HCT116 (cell line): Measurements from ENCODE around the gene OTOP2. TPM values are rescaled to one million over a fixed set of nuclear protein-coding genes. Genes with fewer than 3 reads are reported as not detected.

ENCODE experiments used
- ATAC-seq: fragments of 200-7000 bp; cut with Tn5 transposase; 2 replicates; pipeline ENCODE4 v1.9.1; 2020; ENCODE audit warnings: mild to moderate bottlenecking, moderate library complexity
- BruUV-seq: library from RNA; stranded (reverse); fragments of 400-500 nt; replicated peaks from 2 replicates; lab custom pipeline; 2021; lab: Mats Ljungman, UMichigan
- CTCF ChIA-PET: fragments of 300-600 bp; sonication (Branson Sonifier 250); formaldehyde crosslinking; loops from one replicate; lab custom pipeline; 2021; ENCODE audit warnings: antibody characterized with exemption; lab: Charles Lee
- POLR2A ChIA-PET: fragments of 300-600, 350-600 bp; sonication (Branson Sonifier 250); formaldehyde crosslinking; loops from one replicate; lab custom pipeline; 2021; ENCODE audit warnings: antibody characterized with exemption; lab: Charles Lee
- RAD21 ChIA-PET, 2 experiments: fragments of 300-600 bp; sonication (Branson Sonifier 250); formaldehyde crosslinking; loops; one replicate each; lab custom pipeline; 2023; ENCODE audit warnings: low total read pairs in 2 of 2; ENCODE audit not compliant: uncharacterized antibody in 2 of 2, unreplicated experiment in 2 of 2, low non-redundant PET in 1 of 2; lab: Charles Lee
- DNase-seq: peaks from one replicate; pipeline ENCODE4 v3.0.0-alpha.2; 2010; ENCODE audit warnings: low read depth, low spot score
- H2AFZ ChIP-seq: fragments of 200-600 bp; shearing (Covaris generic), sonication (generic); 2 replicates; pipeline ENCODE4 v1.6.1; 2017; ENCODE audit warnings: low read depth, mixed run types, mixed read lengths, antibody characterized with exemption, low read length; ENCODE audit not compliant: poor library complexity, severe bottlenecking
- H3K27ac ChIP-seq: 2 replicates; pipeline ENCODE4 v1.5.1; 2012; ENCODE audit warnings: low read depth, low read length
- H3K27me3 ChIP-seq: fragments of 200-600 bp; sonication (generic); 2 replicates; pipeline ENCODE4 v1.6.1; 2016; ENCODE audit warnings: mixed run types, low read length, mixed read lengths; ENCODE audit not compliant: insufficient read depth
- H3K36me3 ChIP-seq, 2 experiments: fragments of 200-500 bp in 1 of 2; fragments of 200-600 bp in 1 of 2; sonication (Bioruptor generic) in 1 of 2; sonication (generic) in 1 of 2; 2 replicates each; pipeline versions ENCODE4 v1.5.1 to v1.6.1; 2014 to 2016; ENCODE audit warnings: low read length in 2 of 2, inconsistent platforms in 1 of 2, mixed read lengths in 1 of 2, mixed run types in 1 of 2; ENCODE audit not compliant: insufficient read depth in 2 of 2, control insufficient read depth in 1 of 2
- H3K4me1 ChIP-seq, 2 experiments: fragments of 200-600 bp in 1 of 2; sonication (generic) in 1 of 2; 2 replicates each; pipeline versions ENCODE4 v1.5.1 to v1.6.1; 2012 to 2017; ENCODE audit warnings: low read length in 2 of 2, inconsistent platforms in 1 of 2, mild to moderate bottlenecking in 1 of 2, mixed read lengths in 1 of 2, mixed run types in 1 of 2, moderate library complexity in 1 of 2; ENCODE audit not compliant: insufficient read depth in 2 of 2, control insufficient read depth in 1 of 2
- H3K4me2 ChIP-seq: fragments of 200-600 bp; sonication (generic); 2 replicates; pipeline ENCODE4 v1.6.1; 2017; ENCODE audit warnings: mixed run types, low read length, mixed read lengths
- H3K4me3 ChIP-seq, 2 experiments: fragments of 200-600 bp in 1 of 2; sonication (generic) in 1 of 2; replicated peaks in 1 of 2; 2 replicates each; pipeline ENCODE4 v1.5.1; 2011 to 2016; ENCODE audit warnings: low read length in 2 of 2, control low read depth in 1 of 2, low read depth in 1 of 2, mild to moderate bottlenecking in 1 of 2, mixed read lengths in 1 of 2, mixed run types in 1 of 2
- H3K79me2 ChIP-seq: fragments of 200-600 bp; sonication (generic); 2 replicates; pipeline ENCODE4 v1.6.1; 2017; ENCODE audit warnings: mild to moderate bottlenecking, mixed run types, low read length, moderate library complexity, mixed read lengths; ENCODE audit not compliant: insufficient read depth
- H3K9ac ChIP-seq: fragments of 200-600 bp; sonication (generic); 2 replicates; pipeline ENCODE4 v1.6.1; 2016; ENCODE audit warnings: low read length, mixed read lengths
- H3K9me2 ChIP-seq: fragments of 200-600 bp; sonication (generic), shearing (Covaris generic); 2 replicates; pipeline ENCODE4 v1.6.1; 2017; ENCODE audit warnings: mixed run types, mild to moderate bottlenecking, moderate library complexity; ENCODE audit not compliant: insufficient read depth
- H3K9me3 ChIP-seq, 2 experiments: fragments of 200-500 bp in 1 of 2; fragments of 200-600 bp in 1 of 2; sonication (Bioruptor generic) in 1 of 2; sonication (generic) in 1 of 2; 2 replicates each; pipeline ENCODE4 v1.6.1; 2014 to 2017; ENCODE audit warnings: low read length in 2 of 2, mixed read lengths in 2 of 2, inconsistent platforms in 1 of 2, low read depth in 1 of 2, mild to moderate bottlenecking in 1 of 2, mixed run types in 1 of 2, moderate library complexity in 1 of 2; ENCODE audit not compliant: control insufficient read depth in 1 of 2, insufficient read depth in 1 of 2
- H4K20me1 ChIP-seq: fragments of 200-600 bp; sonication (generic), shearing (Covaris generic); 2 replicates; pipeline ENCODE4 v1.6.1; 2017; ENCODE audit warnings: mixed run types, mild to moderate bottlenecking, moderate library complexity; ENCODE audit not compliant: insufficient read depth
- CEBPB ChIP-seq: IDR thresholded peaks from 2 replicates; pipeline ENCODE4 v1.6.1; 2012; ENCODE audit warnings: low read depth
- EZH2phosphoT487 ChIP-seq: fragments of 200-600 bp; IDR thresholded peaks from 2 replicates; pipeline ENCODE4 v1.6.1; 2018; ENCODE audit warnings: antibody characterized with exemption, borderline replicate concordance
- JUND ChIP-seq: IDR thresholded peaks from 2 replicates; pipeline ENCODE4 v1.6.1; 2012
- POLR2AphosphoS5 ChIP-seq: IDR thresholded peaks from 2 replicates; pipeline ENCODE4 v1.6.1; 2011; ENCODE audit warnings: mild to moderate bottlenecking, low read depth, low read length, moderate library complexity
- SIN3A ChIP-seq: IDR thresholded peaks from 2 replicates; pipeline ENCODE4 v1.6.1; 2012; ENCODE audit warnings: low read depth
- SRF ChIP-seq: IDR thresholded peaks from 2 replicates; pipeline ENCODE4 v1.6.1; 2012; ENCODE audit warnings: low read depth
- YY1 ChIP-seq: IDR thresholded peaks from 2 replicates; pipeline ENCODE4 v1.6.1; 2011; ENCODE audit warnings: low read length, low read depth, moderate library complexity, mild to moderate bottlenecking; ENCODE audit not compliant: insufficient replicate concordance; ENCODE audit errors: extremely low read depth
- intact Hi-C: fragments of 100-400 bp; cut with micrococcal nuclease; formaldehyde crosslinking; loops from 2 replicates; pipeline ENCODE4 v1.10.0; 2022
- total RNA-seq: library from RNA; stranded (reverse); gene quantifications from one replicate; pipeline ENCODE4 v1.2.1, GENCODE V29; 2021; ENCODE audit not compliant: unreplicated experiment
- TF ChIP-seq, protein P1 (sequence below): IDR thresholded peaks from 2 replicates; pipeline ENCODE4 v1.6.1; 2011; ENCODE audit warnings: mild to moderate bottlenecking, low read length, moderate library complexity; ENCODE audit not compliant: insufficient replicate concordance; ENCODE audit errors: extremely low read depth

Gene OTOP2
- total RNA-seq, 1 experiment from 2014 or later = not detected

DNA sequence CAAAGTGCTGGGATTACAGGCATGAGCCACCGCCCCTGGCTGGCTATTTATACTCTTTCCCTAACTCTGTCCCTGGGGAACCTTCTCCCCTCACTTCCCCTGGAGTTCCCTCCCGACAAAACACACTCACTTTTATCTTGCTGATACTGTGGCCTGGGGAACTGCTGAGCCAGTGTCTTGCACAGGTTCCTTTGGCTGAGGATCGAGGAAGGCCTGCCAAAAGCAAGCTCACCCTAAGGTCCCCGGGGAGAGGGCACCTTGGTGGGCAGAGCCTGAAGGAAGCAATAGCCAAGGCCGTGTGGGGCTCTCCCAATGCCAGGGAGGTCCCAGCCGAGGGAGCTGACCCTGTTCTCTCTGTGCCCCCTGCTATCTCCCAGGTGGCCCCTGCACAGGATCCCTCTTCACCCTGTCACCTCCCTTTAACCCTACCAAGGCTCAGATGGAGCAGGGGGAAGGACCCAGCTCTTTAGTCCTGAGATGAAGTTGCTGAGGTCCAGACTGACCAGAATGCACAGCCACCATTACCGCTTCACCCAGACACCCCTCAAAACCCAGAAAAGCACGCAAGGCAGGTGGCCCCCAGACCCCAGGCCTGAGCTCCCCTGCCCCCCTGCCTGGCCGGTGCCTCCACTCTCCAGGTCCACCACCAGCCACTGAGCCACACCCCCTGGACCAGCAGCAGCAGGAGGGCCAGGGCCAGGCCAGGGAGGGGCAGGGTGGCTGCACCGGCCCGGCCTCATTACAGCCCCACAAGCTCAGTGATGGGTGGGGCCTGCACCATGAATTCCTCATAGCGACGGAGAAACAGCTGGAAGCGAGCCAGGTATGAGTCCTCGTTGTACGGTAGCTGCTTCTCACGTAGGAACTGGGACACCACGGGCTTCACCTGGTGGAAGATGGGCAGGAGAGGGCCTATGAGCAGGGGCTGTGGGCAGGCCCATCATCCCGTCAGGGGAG is 46.2 kb upstream of the OTOP2 start:
- ChIA-PET POLR2A (interaction anchor here (1.4 kb wide), 1 partner anchor 101 kb away, joined by 3 read pairs; the partner anchor contains the start of gene NAT9), CTCF (interaction anchor here (1.4 kb wide), 1 partner anchor 15 kb away, joined by 3 read pairs; no protein-coding TSS in a partner anchor), RAD21 (interaction anchor here in 1 of 2 experiments (0.8 kb wide), 1 partner anchor 10 kb away, joined by 6 read pairs; no protein-coding TSS in a partner anchor)
- Histone ChIP-seq H3K9ac (peak overlapping the region; percentile 30; the same call in 1 of the 2 replicates), H3K36me3 (no peaks in the 10 kb centered on the region), H3K27ac (no peak overlapping the region), H3K4me3 (no peak overlapping the region), H3K9me3 (no peaks in the 10 kb centered on the region), H4K20me1 (no peaks in the 10 kb centered on the region), H3K9me2 (no peaks in the 10 kb centered on the region), H3K27me3 (no peaks in the 10 kb centered on the region), H3K79me2 (no peaks in the 10 kb centered on the region), H3K4me2 (peak overlapping the region; percentile 62), H2AFZ (peak overlapping the region; percentile 59), H3K4me1 (peaks cover 10 to 37% of the 10 kb centered on the region in 2 experiments)
- DNase-seq = peak; percentile 49
- TF ChIP-seq EZH2phosphoT487 = no peak
- TF ChIP-seq, protein P1, sequence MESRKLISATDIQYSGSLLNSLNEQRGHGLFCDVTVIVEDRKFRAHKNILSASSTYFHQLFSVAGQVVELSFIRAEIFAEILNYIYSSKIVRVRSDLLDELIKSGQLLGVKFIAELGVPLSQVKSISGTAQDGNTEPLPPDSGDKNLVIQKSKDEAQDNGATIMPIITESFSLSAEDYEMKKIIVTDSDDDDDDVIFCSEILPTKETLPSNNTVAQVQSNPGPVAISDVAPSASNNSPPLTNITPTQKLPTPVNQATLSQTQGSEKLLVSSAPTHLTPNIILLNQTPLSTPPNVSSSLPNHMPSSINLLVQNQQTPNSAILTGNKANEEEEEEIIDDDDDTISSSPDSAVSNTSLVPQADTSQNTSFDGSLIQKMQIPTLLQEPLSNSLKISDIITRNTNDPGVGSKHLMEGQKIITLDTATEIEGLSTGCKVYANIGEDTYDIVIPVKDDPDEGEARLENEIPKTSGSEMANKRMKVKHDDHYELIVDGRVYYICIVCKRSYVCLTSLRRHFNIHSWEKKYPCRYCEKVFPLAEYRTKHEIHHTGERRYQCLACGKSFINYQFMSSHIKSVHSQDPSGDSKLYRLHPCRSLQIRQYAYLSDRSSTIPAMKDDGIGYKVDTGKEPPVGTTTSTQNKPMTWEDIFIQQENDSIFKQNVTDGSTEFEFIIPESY = no peak
- TF ChIP-seq CEBPB = no peak
- no peak for TF ChIP-seq SRF
- TF ChIP-seq YY1 = no peak
- TF ChIP-seq POLR2AphosphoS5 = no peak
- no peak for TF ChIP-seq JUND
- no peak for TF ChIP-seq SIN3A
- ATAC-seq = peak; percentile 23
- intact Hi-C loops = no loop called here
- BruUV-seq = no TSS peak
